ENCODE results near the gene MYOZ2.
"Not testable (repeated sequence)": the region's sequence is repeated elsewhere in the genome, so short reads cannot be mapped to it uniquely, and the experiment has no call there.

Gene MYOZ2

DNA sequence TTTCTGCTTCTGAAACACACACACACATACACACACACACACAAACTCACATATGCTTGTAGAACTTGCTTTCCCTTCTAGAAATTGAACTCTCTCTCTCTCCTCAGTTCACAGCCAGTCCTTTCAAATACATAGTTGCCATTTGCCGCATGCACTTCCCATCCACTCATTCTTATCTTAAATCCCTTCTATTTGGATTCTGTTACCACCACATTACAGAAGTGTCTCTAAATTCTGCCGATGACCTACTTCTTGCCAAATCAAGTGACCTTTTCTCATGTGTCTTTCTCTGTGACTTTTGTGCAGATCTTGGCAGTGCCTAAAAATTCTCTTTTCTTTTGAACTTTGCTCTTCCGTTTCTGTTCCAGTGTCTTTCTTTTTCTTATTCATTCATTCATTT is 7.5 kb upstream of the MYOZ2 start:
- no peak for DNase-seq (ENCODE audit: low spot score)

DNA sequence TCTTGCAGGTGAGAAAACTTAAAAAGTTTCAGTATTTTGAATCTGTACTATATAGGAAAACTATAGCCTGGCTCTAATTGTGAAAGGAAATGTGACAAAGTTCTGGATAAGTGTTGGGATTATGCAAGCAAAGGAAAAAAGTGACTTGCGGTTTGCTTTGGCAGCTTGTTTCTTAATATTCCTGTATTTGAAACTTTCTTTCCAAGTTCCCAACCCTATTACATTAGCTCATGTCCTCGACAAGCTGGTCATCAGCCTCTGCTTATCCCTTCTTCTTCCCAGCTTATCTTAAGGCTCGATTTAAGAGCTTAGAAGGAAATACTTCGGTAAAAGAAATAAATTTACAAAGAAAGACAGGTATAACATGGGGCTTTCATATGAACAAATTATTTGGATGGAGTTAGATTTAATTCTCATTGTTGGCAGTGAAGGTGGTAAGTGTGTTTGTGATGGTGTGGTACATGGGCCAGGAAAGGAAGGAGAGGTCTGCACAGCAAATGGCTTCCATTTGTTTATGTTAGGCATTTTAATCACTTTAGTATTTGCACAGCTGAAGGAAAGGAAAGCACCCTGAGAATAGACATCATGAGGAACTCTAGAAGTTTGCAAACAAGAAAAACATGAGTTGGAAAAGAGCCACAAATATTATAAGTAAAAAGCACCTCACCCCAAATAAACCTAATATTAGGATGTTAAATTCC is 5.1 kb upstream of the MYOZ2 start:
- DNase-seq (ENCODE audit: low spot score): no peak

DNA sequence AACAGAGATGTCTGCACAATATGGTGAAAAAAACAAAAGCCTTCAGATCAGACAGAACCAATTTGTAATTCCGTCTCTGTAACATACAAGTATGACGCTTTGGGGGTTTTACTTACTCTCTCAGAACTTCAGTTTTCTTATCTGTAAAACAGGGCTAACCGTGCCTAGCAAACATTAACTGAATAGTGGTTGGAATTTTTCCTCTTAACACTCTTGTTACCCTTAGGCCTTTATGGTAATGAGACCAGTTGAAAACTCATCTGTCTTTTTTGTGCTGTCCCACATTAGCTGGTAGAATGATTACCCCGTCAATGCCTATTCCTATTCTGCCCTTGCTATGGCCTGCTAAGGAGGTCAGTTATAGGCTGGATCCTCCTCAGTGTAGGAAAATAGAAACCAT is 4.5 kb upstream of the MYOZ2 start:
- DNase-seq (ENCODE audit: low spot score): no peak

DNA sequence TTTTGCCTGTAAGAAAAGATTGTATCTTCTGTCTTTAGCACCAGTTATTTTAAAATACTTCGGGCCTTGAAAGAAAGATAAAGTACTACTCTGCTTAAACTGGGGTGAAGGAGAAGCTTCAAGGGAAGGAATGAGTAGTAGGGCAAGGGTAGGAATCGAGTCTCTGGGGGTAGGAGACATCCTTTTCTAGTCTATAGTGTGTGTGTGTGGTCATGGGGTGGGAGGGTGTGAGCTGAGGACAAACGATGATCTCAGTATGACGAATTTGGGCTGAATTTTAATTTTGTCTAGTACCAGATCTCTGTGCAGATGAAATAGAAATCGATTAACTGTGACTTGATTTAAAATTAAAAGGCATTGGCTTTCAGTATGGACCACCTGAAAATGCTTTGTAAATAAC is 3.3 kb upstream of the MYOZ2 start:
- no peak for DNase-seq (ENCODE audit: low spot score)

DNA sequence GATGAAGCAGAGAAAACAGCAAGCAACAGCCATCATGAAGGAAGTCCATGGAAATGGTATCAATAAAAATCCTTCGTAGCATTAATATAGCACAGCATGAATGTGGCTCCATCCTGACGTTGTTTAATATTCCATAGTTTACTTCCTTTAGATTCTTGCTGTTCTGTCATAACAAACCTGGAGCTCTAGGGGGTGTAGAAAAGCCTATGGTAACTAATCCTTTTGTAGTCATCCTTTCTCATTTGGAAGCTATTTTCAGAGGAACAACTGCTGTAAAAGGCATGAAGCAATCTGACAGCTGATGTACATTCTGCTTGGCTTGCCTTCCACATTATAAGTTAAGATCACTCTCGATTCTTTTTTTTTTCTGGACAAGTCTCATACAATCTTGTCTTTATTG is 914 bp downstream of the MYOZ2 start:
- no peak for DNase-seq (ENCODE audit: low spot score)

DNA sequence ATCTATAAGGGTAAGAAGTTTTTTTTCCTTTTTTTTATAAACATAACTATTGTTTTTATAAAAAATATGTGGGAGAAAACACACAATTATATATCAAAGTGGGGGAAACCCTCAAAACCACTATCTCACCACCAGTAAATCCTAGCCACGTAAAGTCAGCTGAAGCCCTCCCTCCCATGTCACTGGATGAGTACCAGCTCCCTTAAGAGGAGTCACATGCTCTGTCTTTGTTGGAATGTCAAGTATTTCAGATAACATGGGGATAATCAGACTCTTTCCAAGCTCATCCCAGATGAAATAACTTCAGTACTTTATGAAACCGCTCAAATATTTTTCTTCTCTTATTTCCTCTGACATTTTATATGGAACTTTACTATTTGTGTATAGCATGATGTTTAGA is 2.4 kb downstream of the MYOZ2 start:
- DNase-seq (ENCODE audit: low spot score): no peak

DNA sequence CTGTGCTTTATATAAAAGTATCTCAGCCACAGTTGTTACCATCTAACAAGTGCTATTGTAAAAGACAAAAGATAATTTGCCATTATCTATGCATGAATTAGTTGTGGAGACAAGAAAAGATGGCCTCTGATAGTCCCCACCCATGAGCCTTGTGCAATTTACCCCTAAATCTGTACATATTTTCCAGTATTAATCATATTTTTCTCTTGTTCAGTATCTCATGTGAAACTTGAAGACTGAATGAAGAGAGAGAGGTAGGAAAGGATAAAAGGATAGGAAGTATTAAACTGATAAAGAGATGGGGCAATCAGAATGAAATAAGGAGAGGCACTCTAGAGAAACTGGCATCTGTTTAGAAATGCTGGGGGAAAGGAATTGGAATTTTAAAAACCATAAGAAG is 3.7 kb downstream of the MYOZ2 start:
- DNase-seq (ENCODE audit: low spot score): no peak

DNA sequence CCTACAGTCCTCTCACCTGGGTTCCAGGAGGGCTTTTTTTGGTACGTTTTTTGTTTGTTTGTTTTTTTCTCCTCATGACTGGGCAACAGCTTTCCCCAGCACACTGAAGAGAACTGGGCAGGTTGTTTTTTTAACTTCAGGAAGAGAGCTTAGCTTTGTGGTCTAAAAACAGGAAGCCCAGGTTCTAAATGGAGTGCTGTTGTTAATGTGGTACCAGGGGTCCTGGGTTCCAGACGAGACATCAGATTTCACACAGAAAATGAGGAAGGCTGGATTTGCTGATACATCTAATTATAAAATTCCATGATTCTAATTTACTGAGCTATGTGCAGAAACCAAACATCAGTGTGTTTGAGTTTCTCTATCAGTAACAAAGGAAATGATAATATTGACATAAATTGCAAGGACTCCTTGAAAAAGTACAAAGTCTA is 4.2 kb downstream of the MYOZ2 start:
- DNase-seq (ENCODE audit: low spot score): no peak

DNA sequence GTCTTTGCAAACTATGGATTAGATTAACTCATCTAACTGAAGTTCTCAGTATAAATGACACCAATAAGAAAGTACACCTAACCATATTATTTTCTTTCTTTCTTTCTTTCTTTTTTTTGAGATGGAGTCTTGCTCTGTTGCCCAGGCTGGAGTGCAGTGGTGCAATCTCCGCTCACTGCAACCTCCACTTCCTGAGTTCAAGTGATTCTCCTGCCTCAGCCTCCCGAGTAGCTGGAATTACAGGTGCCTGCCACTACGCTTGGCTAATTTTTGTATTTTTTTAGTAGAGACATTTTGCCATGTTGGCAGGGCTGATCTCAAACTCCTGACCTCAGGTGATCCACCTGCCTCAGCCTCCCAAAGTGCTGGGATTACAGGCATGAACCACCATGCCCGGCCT is 5.7 kb downstream of the MYOZ2 start:
- DNase-seq (ENCODE audit: low spot score): not testable (repeated sequence)

DNA sequence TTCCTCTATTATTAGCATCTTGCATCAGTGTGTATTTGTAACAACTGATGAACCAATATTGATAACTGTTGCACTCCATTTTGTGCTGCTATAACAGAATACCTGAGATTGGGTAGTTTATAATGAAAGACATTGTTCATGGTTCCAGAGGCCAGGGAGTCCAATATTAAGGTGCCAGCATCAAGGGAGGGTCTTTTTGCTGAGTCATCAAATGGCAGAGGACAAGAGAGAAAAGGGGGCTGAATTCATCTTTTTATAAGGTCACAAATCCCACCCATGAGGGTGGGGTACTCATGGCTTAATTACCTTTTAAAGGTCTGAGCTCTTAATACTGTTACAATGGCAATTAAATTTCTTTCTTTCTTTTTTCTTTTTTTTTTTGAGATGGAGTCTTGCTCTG is 7.2 kb downstream of the MYOZ2 start:
- no peak for DNase-seq (ENCODE audit: low spot score)

DNA sequence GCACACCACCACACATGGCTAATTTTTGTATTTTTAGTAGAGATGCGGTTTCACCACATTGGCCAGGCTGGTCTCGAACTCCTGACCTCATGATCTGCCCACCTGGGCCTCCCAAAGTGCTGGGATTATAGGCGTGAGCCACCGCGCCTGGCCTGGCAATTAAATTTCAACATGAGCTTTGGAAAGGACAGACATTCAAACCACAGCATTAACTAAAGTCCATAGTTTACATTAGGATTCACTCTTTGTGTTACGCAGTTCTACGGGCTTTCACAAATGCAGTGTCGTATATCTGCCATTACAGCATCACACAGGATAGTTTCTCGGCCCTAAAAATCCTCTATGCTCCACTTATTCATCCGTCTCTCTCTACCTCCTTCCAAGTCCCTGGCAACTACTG is 7.7 kb downstream of the MYOZ2 start:
- DNase-seq (ENCODE audit: low spot score): not testable (repeated sequence)

DNA sequence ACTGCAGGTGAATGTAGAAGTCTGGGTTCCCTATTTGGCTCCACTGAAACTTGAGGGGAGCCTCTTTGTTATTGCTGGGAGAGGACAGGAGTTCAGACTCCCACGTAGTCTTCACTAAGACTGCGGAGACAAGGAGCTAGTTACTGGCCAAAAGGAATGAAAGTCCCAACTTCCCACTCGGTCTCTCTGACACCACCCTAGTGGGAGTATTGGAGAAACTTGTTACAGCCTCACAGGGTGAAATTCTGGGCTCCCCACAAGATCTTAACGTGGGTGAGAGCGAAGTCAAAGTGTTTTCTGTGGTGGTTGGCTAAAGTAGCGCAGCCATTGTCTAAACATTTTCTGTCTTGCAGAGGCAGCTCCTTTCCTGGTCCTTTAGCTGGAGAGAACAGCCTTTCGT is 13.5 kb downstream of the MYOZ2 start:
- DNase-seq (ENCODE audit: low spot score): no peak

DNA sequence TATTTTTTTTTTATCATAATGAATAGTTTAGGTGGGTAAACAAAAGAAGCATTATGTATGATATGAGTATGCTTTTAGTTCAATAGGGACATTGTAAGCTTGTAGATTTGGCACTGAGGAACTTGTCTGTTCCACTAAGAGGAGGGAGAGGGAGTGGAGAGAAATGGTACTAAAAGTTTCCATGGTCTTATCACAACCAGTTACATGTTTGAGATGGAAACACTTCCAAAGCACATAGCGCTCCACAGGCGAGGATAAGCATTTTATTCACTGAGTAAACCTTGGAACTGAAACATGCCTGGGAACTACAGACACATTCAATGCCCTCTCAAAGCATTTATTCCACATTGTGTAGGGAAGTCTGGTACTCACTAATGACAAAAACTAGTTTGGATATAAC is 15.5 kb downstream of the MYOZ2 start:
- DNase-seq (ENCODE audit: low spot score): no peak

DNA sequence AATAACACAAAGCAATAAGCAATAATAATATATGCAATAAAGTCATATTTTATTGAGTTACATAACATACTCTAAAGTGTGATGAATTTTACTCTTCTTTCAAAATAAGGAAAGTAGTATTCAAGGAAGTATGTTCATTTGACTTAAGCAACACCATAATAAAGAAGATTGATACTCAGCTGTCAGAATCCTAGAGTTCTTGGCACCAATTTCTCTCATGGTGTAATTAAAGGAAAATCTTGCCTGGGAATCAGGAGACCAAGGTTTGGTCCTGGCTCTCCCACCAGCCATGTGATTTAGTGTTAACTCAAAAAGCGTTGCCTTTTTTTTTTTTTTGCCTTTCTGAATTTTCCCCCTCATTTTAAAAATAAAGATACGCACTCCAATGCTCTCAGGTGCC is 17.1 kb downstream of the MYOZ2 start:
- DNase-seq (ENCODE audit: low spot score): no peak

DNA sequence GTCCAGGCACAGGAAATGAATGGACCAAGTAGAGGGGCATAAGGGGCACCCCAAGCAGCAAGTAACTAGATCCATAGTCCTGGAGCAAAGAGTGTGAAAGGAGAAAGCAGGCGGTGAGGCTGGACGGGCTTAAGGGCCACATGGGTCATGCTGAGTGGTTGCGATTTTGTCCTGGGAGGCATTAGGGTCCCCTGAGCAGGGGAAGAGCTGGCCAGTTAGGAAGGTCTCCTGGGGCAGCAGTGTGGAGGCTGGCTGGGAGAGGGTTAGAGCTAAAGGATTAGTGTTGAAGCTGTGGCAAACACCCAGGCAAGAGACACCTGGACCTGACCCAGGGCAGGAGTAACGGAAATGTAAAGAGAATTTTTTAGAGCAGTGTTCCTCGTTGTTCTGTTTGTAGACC is 26.5 kb downstream of the MYOZ2 start:
- DNase-seq (ENCODE audit: low spot score): no peak

DNA sequence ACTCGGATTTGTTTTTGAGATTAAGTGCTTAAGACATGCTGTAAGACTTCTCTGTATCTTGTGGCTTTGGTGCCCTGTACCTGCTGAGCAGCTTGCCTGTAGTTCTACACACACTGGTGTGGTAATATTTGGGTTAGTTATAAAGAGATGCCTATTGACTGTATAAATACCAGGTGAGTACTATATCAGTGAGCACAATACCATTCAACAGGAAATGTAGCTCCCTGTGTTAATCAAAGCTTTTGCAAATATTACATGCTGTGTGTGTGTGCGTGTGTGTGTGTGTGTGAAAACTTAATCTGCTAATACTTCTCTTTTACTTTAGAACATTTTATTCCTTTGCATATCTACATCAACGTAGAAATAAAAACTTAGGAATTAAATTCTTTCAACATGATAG is 30.1 kb downstream of the MYOZ2 start:
- DNase-seq (ENCODE audit: low spot score): no peak

DNA sequence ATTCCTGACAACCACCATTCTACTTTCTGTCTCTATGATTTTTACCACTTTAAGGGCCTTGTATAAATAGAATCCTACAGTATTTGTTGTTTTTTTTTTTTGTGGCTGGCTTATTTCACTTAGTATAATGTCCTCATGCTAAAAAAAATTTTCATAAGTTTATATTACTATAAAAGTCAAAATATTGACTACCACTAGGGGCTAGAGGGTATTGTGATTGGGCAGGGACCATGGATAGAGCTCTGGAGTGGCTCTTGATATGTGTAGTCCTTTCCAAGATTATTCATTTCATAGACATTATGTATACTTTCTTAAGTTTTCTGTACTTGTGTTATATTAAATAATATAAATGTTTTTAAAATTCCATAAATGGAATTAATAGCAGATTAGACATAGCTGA is 34.6 kb downstream of the MYOZ2 start:
- DNase-seq (ENCODE audit: low spot score): no peak

DNA sequence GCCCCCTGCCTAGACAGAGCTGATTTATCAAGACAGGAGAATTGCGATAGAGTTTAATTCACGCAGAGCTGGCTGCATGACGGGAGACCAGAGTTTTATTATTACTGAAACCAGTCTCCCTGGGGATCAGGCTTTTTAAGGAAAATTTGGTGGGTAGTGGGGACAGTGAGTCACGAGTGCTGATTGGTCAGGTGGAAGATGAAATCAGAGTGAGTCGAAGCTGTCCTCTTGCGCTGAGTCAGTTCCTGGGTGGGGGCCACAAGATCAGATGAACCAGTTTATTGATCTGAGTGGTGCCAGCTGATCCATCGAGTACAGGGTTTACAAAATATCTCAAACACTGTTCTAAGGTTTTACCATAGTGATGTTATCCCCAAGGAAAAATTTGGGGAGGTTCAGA is 36.6 kb downstream of the MYOZ2 start:
- DNase-seq (ENCODE audit: low spot score): no peak

DNA sequence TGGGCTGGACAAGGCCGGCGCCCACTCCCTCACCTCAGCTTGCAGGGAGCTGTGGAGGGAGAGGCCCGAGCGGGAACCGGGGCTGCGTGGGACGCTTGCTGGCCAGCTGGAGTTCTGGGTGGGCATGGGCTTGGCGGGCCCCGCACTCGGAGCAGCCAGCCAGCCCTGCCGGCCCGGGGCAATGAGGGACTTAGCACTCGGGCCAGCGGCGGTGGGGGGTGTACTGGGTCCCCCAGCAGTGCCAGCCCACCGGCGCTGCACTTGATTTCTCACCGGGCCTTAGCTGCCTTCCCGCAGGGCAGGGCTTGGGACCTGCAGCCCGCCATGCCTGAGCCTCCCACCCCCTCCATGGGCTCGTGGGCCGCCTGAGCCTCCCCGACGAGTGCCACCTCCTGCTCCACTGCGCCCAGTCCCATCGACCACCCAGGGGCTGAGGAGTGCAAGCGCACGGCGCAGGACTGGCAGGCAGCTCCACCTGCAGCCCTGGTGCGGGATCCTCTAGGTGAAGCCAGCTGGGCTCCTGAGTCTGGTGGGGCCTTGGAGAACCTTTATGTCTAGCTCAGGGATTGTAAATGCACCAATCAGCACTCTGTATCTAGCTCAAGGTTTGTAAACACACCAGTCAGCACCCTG is 38.2 kb downstream of the MYOZ2 start:
- not testable (repeated sequence) for DNase-seq (ENCODE audit: low spot score)

DNA sequence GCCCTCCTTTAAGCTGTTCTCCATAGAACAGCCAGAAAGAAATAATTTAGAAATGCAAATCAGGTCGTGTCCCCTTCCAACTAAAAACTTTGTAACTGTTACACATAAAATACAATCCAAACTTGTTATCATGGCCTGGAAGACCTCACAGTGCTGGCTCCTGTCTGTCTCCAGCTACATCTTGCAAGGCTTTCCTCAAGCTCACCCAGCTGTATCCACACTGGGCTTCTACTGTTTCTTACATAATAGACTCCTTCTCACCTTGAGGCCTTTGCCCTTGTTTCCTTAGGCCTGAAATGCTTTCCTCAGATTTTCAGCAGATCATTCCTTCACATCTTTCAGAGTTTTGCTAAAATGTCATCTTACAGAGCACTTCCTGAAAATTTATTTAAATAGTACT is 43.4 kb downstream of the MYOZ2 start:
- no peak for DNase-seq (ENCODE audit: low spot score)

DNA sequence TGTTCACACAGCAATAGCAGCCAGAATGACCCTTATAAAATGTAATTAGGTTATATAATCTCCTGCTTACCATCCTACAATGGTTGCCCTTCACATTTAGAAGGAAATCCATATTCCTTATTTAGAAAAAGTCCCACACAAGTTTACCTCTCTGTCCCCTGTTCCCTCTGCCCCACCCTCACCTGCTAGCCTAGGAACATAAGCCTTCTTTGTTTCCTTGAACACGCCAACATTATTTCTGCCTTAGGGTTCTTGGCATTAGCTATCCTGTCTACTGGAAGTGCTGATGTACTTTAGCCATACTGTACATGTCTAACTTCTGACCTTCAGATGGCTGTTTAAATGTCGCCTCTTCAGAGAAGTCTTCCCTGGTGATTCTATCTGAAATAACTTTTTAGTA is 48.5 kb downstream of the MYOZ2 start:
- no peak for DNase-seq (ENCODE audit: low spot score)

DNA sequence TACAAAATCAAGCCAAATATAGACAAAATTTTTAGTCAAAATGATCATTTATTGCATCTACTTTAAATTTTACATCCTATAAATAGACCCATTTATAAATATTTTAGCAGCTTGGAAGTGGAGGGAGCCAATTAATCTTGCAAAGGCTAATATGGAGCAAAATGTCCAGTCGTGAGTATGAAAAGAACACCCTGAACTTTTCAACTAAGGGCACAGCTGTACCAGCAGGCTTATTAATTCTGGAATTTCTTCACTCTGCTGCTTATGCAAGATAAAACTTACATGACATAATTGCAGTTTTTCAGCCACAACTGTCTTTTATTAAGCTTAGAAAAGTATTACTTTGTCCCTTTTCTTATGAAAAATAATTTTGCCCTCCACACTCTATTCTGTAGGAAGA is 54.0 kb downstream of the MYOZ2 start:
- DNase-seq (ENCODE audit: low spot score): no peak

DNA sequence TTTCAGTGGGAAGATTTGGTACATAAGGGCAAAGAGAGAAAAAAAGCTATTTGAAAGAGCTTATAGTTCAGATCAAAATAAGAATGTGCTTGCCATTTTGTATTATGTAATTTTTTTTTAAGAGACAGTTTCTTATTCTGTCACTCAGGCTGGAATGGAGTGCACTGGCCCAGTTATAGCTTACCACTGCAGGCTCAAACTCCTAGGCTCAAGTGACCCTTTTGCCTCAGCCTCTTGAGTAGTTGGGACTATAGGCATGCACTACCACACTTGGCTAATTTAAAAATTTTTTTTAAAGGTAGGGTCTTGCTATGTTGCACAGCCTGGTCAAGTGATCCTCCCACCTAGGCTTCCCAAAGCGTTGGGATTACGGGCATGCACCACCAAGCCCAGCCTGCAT is 54.7 kb downstream of the MYOZ2 start:
- DNase-seq (ENCODE audit: low spot score): no peak

DNA sequence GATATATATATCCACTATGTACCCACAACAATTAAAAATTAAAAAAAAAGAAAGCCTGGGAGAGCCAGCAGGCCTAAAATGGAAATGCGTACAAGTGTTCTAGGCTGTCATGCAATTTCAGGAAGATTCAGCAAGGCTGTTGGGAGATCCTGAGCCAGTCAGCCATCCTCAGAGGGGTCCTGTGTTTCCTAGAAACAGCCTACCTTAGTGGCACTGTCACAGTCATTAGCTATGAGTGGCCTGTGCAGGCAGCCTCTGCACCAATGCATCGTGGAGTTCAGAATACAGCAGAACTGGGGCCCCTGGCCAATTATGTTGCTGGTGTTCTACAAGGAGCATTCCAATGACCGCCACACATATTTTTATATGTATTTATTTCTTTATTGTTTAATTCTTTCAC is 55.9 kb downstream of the MYOZ2 start:
- DNase-seq (ENCODE audit: low spot score): no peak

Measured in SK-N-DZ (cell line).